ENCODE data around the gene FGD5.

Gene FGD5

GRCh38 chr3:14789640-14790285, 29.0 kb upstream of the FGD5 start:
- TF ChIP-seq CTCF (IDR thresholded peaks at IDR 0.05) = no peak
- no peak overlapping the region for H3K4me3 ChIP-seq (ENCODE audit: low read depth in 1 of 2, low read length in 1 of 2)
- H3K36me3 ChIP-seq = no peaks in the 10 kb centered on the region

DNA sequence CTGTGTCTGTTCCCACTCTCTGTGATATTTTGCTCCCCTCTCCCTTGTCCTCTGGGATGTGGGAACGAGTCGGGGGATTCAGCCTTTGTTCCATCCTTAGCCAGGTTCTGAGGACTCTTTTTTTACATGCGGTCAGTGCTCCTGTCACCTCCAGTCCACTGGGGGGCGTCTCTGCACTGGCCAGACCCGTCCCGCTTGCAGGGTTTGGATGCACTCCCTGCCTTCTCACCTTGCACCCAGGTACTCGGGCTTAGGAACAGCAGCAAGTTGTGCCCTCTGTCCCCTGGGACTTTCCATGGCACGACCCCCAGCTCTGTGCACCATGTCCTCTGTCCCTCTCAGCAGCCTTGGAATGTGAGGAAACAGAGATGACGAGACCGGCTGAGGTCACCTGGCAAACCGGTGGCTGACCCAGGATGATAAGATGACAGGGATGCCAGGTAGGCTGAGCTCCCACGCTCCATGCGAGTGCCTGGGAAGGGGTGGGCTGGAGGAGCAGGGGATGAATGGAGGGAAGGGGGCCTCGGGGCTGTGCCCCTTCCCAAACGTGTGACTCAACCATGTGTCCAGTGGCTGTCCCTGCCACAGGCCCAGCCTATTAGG, 27.3 kb upstream of the FGD5 start:
- Histone ChIP-seq H3K9me3 (no peaks in the 10 kb centered on the region), H3K27ac (no peak overlapping the region), H3K27me3 (peaks cover 35% of the 10 kb centered on the region), H3K4me3 (ENCODE audit: low read depth in 1 of 2, low read length in 1 of 2) (no peak overlapping the region), H3K4me1 (ENCODE audit: control insufficient read depth in 1 of 2, insufficient read depth in 1 of 2, low read depth in 1 of 2, low read length in 1 of 2) (no peaks in the 10 kb centered on the region), H3K36me3 (no peaks in the 10 kb centered on the region)
- TF ChIP-seq CTCF (IDR thresholded peaks at IDR 0.05) = no peak

More at GRCh38 chr3:14789640-14790285, 29.0 kb upstream of the FGD5 start:
- peaks cover 30% of the 10 kb centered on the region for H3K27me3 ChIP-seq
- no peak overlapping the region for H3K27ac ChIP-seq
- H3K4me1 ChIP-seq (ENCODE audit: control insufficient read depth in 1 of 2, insufficient read depth in 1 of 2, low read depth in 1 of 2, low read length in 1 of 2) = no peaks in the 10 kb centered on the region
- H3K9me3 ChIP-seq = no peaks in the 10 kb centered on the region

- Histone ChIP-seq H3K27ac (no peak overlapping the region), H3K4me3 (ENCODE audit: low read depth in 1 of 2, low read length in 1 of 2) (no peak overlapping the region), H3K4me1 (ENCODE audit: control insufficient read depth in 1 of 2, insufficient read depth in 1 of 2, low read depth in 1 of 2, low read length in 1 of 2) (no peaks in the 10 kb centered on the region), H3K9me3 (no peaks in the 10 kb centered on the region), H3K27me3 (peaks cover 35% of the 10 kb centered on the region), H3K36me3 (no peaks in the 10 kb centered on the region)
- no peak for TF ChIP-seq CTCF (IDR thresholded peaks at IDR 0.05)
Observed at GRCh38 chr3:14792691-14793121, 26.1 kb upstream of the FGD5 start.

GRCh38 chr3:14793126-14793857, 25.5 kb upstream of the FGD5 start:
- Histone ChIP-seq H3K27me3 (peaks cover 34% of the 10 kb centered on the region), H3K9me3 (no peaks in the 10 kb centered on the region), H3K4me1 (ENCODE audit: control insufficient read depth in 1 of 2, insufficient read depth in 1 of 2, low read depth in 1 of 2, low read length in 1 of 2) (no peaks in the 10 kb centered on the region), H3K36me3 (no peaks in the 10 kb centered on the region), H3K4me3 (ENCODE audit: low read depth in 1 of 2, low read length in 1 of 2) (no peak overlapping the region), H3K27ac (no peak overlapping the region)
- TF ChIP-seq CTCF (IDR thresholded peaks at IDR 0.05) = no peak

DNA sequence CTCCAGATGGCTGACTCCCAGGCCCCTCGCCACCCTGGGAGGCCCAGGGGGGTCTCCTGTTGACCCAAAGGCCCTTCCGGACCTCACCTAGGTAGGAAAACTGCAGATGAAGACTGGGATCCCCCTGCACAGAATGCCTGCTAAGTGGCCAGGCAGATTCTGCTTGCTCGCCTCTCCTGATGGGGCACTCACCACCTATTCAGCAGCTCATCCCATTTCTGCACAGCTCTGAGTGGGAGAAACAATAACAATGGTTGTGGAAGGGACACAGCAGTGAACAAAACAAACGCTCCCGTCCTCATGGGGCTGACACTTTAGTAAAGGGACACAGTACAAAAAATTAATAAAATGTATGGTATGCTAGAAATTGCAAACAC, 24.9 kb upstream of the FGD5 start:
- no peaks in the 10 kb centered on the region for H3K4me1 ChIP-seq (ENCODE audit: control insufficient read depth in 1 of 2, insufficient read depth in 1 of 2, low read depth in 1 of 2, low read length in 1 of 2)
- H3K27ac ChIP-seq = no peak overlapping the region
- no peak overlapping the region for H3K4me3 ChIP-seq (ENCODE audit: low read depth in 1 of 2, low read length in 1 of 2)
- TF ChIP-seq CTCF (IDR thresholded peaks at IDR 0.05) = no peak
- peaks cover 34% of the 10 kb centered on the region for H3K27me3 ChIP-seq
- H3K36me3 ChIP-seq = no peaks in the 10 kb centered on the region
- no peaks in the 10 kb centered on the region for H3K9me3 ChIP-seq
